ENCODE measurements around the gene PPM1E.

PPM1E gene

GRCh38 chr17:58870747-58871146 is 115.1 kb downstream of the PPM1E start:
- no peak for TF ChIP-seq CTCF (conservative IDR thresholded peaks at IDR 0.05; ENCODE audit: control insufficient read depth, insufficient read depth, low read depth, low read length)
- H3K4me3 ChIP-seq (ENCODE audit: control insufficient read depth, low read depth, low read length): no peak overlapping the region
- peak; percentile 1 for DNase-seq (ENCODE audit: low read depth)

- no peak for TF ChIP-seq CTCF (conservative IDR thresholded peaks at IDR 0.05; ENCODE audit: control insufficient read depth, insufficient read depth, low read depth, low read length)
- H3K4me3 ChIP-seq (ENCODE audit: control insufficient read depth, low read depth, low read length): no peak overlapping the region
- no peak for DNase-seq (ENCODE audit: low read depth)
Observed at GRCh38 chr17:58873926-58874325, 118.3 kb downstream of the PPM1E start.

GRCh38 chr17:58875261-58875660 is 119.6 kb downstream of the PPM1E start:
- TF ChIP-seq CTCF (conservative IDR thresholded peaks at IDR 0.05; ENCODE audit: control insufficient read depth, insufficient read depth, low read depth, low read length): no peak
- H3K4me3 ChIP-seq (ENCODE audit: control insufficient read depth, low read depth, low read length): no peak overlapping the region
- DNase-seq (ENCODE audit: low read depth): no peak

GRCh38 chr17:58884161-58884560 is 128.5 kb downstream of the PPM1E start:
- no peak for TF ChIP-seq CTCF (conservative IDR thresholded peaks at IDR 0.05; ENCODE audit: control insufficient read depth, insufficient read depth, low read depth, low read length)
- H3K4me3 ChIP-seq (ENCODE audit: control insufficient read depth, low read depth, low read length): no peak overlapping the region
- DNase-seq (ENCODE audit: low read depth): no peak

GRCh38 chr17:58886514-58886913 is 130.9 kb downstream of the PPM1E start:
- no peak overlapping the region for H3K4me3 ChIP-seq (ENCODE audit: control insufficient read depth, low read depth, low read length)
- no peak for TF ChIP-seq CTCF (conservative IDR thresholded peaks at IDR 0.05; ENCODE audit: control insufficient read depth, insufficient read depth, low read depth, low read length)
- no peak for DNase-seq (ENCODE audit: low read depth)

GRCh38 chr17:58889928-58890327 is 134.3 kb downstream of the PPM1E start:
- no peak for DNase-seq (ENCODE audit: low read depth)
- no peak for TF ChIP-seq CTCF (conservative IDR thresholded peaks at IDR 0.05; ENCODE audit: control insufficient read depth, insufficient read depth, low read depth, low read length)
- H3K4me3 ChIP-seq (ENCODE audit: control insufficient read depth, low read depth, low read length): no peak overlapping the region

- no peak for TF ChIP-seq CTCF (conservative IDR thresholded peaks at IDR 0.05; ENCODE audit: control insufficient read depth, insufficient read depth, low read depth, low read length)
- H3K4me3 ChIP-seq (ENCODE audit: control insufficient read depth, low read depth, low read length): no peak overlapping the region
- no peak for DNase-seq (ENCODE audit: low read depth)
Observed at GRCh38 chr17:58899191-58899590, 143.5 kb downstream of the PPM1E start.

Measured in fibroblast of mammary gland (primary cell).